Measurements from ENCODE around the gene HBP1. TPM values are rescaled to one million over a fixed set of nuclear protein-coding genes. Genes with fewer than 3 reads are reported as not detected.
"Not testable (repeated sequence)": the region's sequence is repeated elsewhere in the genome, so short reads cannot be mapped to it uniquely, and the experiment has no call there.

HBP1 gene
- total RNA-seq, 1 donor from 2014 or later = 121 TPM

DNA sequence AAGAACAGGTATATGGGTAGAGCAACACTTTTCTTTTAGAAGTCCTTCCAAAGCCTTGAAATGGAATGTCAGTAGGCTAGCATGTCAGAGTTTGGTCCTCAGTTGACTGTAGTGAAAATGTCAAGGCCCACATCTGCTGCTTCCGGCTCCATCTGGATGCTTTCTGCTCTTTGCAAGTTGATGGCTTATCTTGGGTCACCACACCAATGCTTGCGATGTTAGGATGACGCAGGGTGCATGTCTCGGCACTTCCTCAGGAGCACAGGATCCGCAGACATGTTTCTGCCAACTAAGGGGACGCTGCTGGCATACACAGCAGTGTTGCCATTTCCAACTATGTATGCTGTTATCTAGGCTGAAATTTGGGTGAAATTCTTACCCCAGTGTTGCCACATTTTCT is 14.0 kb upstream of the HBP1 start:
- TF ChIP-seq EZH2phosphoT487 (IDR thresholded peaks at IDR 0.05) (no peak), EZH2 (IDR thresholded peaks at IDR 0.05) (no peak)
- TF ChIP-seq, protein P1, sequence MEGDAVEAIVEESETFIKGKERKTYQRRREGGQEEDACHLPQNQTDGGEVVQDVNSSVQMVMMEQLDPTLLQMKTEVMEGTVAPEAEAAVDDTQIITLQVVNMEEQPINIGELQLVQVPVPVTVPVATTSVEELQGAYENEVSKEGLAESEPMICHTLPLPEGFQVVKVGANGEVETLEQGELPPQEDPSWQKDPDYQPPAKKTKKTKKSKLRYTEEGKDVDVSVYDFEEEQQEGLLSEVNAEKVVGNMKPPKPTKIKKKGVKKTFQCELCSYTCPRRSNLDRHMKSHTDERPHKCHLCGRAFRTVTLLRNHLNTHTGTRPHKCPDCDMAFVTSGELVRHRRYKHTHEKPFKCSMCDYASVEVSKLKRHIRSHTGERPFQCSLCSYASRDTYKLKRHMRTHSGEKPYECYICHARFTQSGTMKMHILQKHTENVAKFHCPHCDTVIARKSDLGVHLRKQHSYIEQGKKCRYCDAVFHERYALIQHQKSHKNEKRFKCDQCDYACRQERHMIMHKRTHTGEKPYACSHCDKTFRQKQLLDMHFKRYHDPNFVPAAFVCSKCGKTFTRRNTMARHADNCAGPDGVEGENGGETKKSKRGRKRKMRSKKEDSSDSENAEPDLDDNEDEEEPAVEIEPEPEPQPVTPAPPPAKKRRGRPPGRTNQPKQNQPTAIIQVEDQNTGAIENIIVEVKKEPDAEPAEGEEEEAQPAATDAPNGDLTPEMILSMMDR (IDR thresholded peaks at IDR 0.05) = no peak
- H3K36me3 Mint-ChIP-seq = peaks cover 9% of the 10 kb centered on the region
- no peaks in the 10 kb centered on the region for H3K27me3 Mint-ChIP-seq (ENCODE audit: insufficient read depth, low read depth)
- H3K9me3 Mint-ChIP-seq = no peaks in the 10 kb centered on the region
- H3K36me3 ChIP-seq = no peaks in the 10 kb centered on the region
- no peak overlapping the region for H2AFZ ChIP-seq (replicated peaks)
- no peaks in the 10 kb centered on the region for H4K20me1 ChIP-seq (ENCODE audit: low read depth)
- H3K4me3 ChIP-seq = no peak overlapping the region
- DNase-seq (ENCODE audit: low spot score) = no peak
- H3K4me1 Mint-ChIP-seq = no peaks in the 10 kb centered on the region
- no peak overlapping the region for H3K27ac Mint-ChIP-seq
- no peak overlapping the region for H3K4me3 Mint-ChIP-seq
- H3K27me3 ChIP-seq = no peaks in the 10 kb centered on the region
- no peaks in the 10 kb centered on the region for H3F3A ChIP-seq (ENCODE audit: low read depth)
- no peak overlapping the region for H3K27ac ChIP-seq
- no peak overlapping the region for H3K9ac ChIP-seq
- no peaks in the 10 kb centered on the region for H3K4me1 ChIP-seq
- H3K79me2 ChIP-seq (ENCODE audit: low read depth) = no peaks in the 10 kb centered on the region
- H3K9me3 ChIP-seq (ENCODE audit: low read depth) = no peaks in the 10 kb centered on the region
- H3K4me2 ChIP-seq = no peak overlapping the region

DNA sequence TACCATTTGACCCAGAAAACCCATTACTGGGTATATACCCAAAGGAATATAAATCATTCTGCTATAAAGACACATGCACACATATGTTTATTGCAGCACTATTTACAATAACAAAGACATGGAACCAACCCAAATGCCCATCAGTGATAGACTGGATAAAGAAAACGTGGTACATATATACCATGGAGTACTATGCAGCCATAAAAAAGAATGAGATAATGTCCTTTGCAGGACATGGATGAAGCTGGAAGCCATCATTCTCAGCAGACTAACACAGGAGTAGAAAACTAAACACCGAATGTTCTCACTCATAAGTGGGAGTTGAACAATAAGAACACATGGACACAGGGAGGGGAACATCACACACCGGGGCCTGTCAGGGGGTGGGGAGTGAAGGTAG is 13.1 kb upstream of the HBP1 start:
- not testable (repeated sequence) for H2AFZ ChIP-seq (replicated peaks); H3K36me3 Mint-ChIP-seq; H3K4me1 Mint-ChIP-seq; H3K4me3 ChIP-seq; H3K4me1 ChIP-seq; H3K36me3 ChIP-seq; H3K9me3 Mint-ChIP-seq; H3K27ac Mint-ChIP-seq; H3K79me2 ChIP-seq (ENCODE audit: low read depth); H3K27ac ChIP-seq; H4K20me1 ChIP-seq (ENCODE audit: low read depth); H3K4me2 ChIP-seq; H3F3A ChIP-seq (ENCODE audit: low read depth); H3K4me3 Mint-ChIP-seq; H3K9ac ChIP-seq; H3K9me3 ChIP-seq (ENCODE audit: low read depth); H3K27me3 Mint-ChIP-seq (ENCODE audit: insufficient read depth, low read depth); H3K27me3 ChIP-seq; DNase-seq (ENCODE audit: low spot score)

DNA sequence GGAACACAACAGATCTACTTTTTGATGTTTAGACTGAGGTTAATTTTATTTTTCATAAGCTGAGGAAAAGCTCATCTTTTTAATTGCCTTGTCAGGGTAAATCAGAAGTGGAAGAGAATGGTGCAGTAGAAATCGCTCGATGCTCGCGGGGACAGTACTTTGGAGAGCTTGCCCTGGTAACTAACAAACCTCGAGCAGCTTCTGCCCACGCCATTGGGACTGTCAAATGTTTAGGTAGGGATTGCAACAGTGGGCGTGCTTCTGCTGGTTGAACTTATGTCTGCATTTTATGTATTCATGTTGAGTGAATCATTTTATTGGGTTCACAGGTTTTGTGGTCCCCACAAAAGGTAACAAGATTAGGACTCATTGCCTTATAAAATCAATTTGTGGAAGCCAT is 11.7 kb upstream of the HBP1 start:
- no peak overlapping the region for H3K4me3 Mint-ChIP-seq
- TF ChIP-seq EZH2 (IDR thresholded peaks at IDR 0.05) (no peak), EZH2phosphoT487 (IDR thresholded peaks at IDR 0.05) (no peak)
- TF ChIP-seq, protein P1 (IDR thresholded peaks at IDR 0.05) = no peak
- no peak overlapping the region for H3K4me3 ChIP-seq
- no peak overlapping the region for H3K4me2 ChIP-seq
- H3K4me1 ChIP-seq = no peaks in the 10 kb centered on the region
- no peak overlapping the region for H2AFZ ChIP-seq (replicated peaks)
- H3K4me1 Mint-ChIP-seq = no peaks in the 10 kb centered on the region
- no peaks in the 10 kb centered on the region for H3K9me3 ChIP-seq (ENCODE audit: low read depth)
- no peak for DNase-seq (ENCODE audit: low spot score)
- H4K20me1 ChIP-seq (ENCODE audit: low read depth) = no peaks in the 10 kb centered on the region
- no peak overlapping the region for H3K27ac ChIP-seq
- H3K27me3 ChIP-seq = no peaks in the 10 kb centered on the region
- no peaks in the 10 kb centered on the region for H3K9me3 Mint-ChIP-seq
- no peak overlapping the region for H3K9ac ChIP-seq
- no peak overlapping the region for H3K27ac Mint-ChIP-seq
- H3K36me3 Mint-ChIP-seq = peaks cover 9% of the 10 kb centered on the region
- no peaks in the 10 kb centered on the region for H3F3A ChIP-seq (ENCODE audit: low read depth)
- H3K27me3 Mint-ChIP-seq (ENCODE audit: insufficient read depth, low read depth) = no peaks in the 10 kb centered on the region
- H3K36me3 ChIP-seq = no peaks in the 10 kb centered on the region
- H3K79me2 ChIP-seq (ENCODE audit: low read depth) = no peaks in the 10 kb centered on the region

DNA sequence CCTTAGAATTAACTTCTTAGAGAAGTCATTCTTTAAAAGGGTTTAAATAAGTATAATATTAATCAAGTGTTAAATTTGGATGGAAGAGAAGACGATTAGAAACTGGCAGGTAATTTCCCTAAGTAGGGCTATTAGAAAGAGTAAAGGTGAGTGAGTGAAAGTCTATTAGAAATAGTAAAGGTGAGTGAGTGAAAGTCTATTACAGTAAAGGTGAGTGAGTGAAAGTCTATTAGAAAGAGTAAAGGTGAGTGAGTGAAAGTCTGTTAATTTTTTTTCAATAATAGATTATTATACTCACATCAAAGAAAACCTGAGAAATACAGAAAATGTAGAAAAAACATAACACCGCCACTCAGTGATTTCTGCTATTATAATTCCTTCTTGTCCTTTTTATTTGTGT is 10.8 kb upstream of the HBP1 start:
- no peaks in the 10 kb centered on the region for H3K4me1 Mint-ChIP-seq
- no peak for TF ChIP-seq EZH2phosphoT487 (IDR thresholded peaks at IDR 0.05)
- Histone ChIP-seq H3K79me2 (ENCODE audit: low read depth) (no peaks in the 10 kb centered on the region), H3K27me3 (no peaks in the 10 kb centered on the region), H3K4me3 (no peak overlapping the region), H3K4me2 (no peak overlapping the region), H3K4me1 (no peaks in the 10 kb centered on the region), H3K9me3 (ENCODE audit: low read depth) (no peaks in the 10 kb centered on the region), H3K27ac (no peak overlapping the region), H2AFZ (replicated peaks) (no peak overlapping the region), H3F3A (ENCODE audit: low read depth) (no peaks in the 10 kb centered on the region), H3K36me3 (no peaks in the 10 kb centered on the region), H3K9ac (no peak overlapping the region), H4K20me1 (ENCODE audit: low read depth) (no peaks in the 10 kb centered on the region)
- no peaks in the 10 kb centered on the region for H3K9me3 Mint-ChIP-seq
- no peak overlapping the region for H3K27ac Mint-ChIP-seq
- H3K36me3 Mint-ChIP-seq = peaks cover 9% of the 10 kb centered on the region
- DNase-seq (ENCODE audit: low spot score) = no peak
- H3K27me3 Mint-ChIP-seq (ENCODE audit: insufficient read depth, low read depth) = no peaks in the 10 kb centered on the region
- H3K4me3 Mint-ChIP-seq = no peak overlapping the region
